HEK293 (cell line): ENCODE results near the gene HAO2.

Experiments used
- CTCF ChIA-PET: fragments of 350-600 bp; formaldehyde crosslinking; extraction: SDS; loops from one replicate; lab custom pipeline; 2021; ENCODE audit warnings: antibody characterized with exemption; lab: Yijun Ruan, JAX
- POLR2A ChIA-PET: fragments of 300-600 bp; formaldehyde crosslinking; extraction: SDS; loops from one replicate; lab custom pipeline; 2020; ENCODE audit warnings: antibody characterized with exemption, inconsistent platforms; lab: Yijun Ruan, JAX
- H3K27ac ChIP-seq: fragments of 200-500 bp; sonication (Bioruptor generic); 2 replicates; pipeline ENCODE4 v1.5.1; 2014; ENCODE audit warnings: low read depth, low read length, control low read depth, inconsistent platforms; ENCODE audit errors: extremely low read depth
- H3K36me3 ChIP-seq, 2 experiments: fragments of 200-500 bp in 1 of 2; sonication (Bioruptor generic) in 1 of 2; 1 replicate in 1 of 2; 2 replicates in 1 of 2; pipeline ENCODE4 v1.5.1; 2014 to 2017; ENCODE audit warnings: inconsistent platforms in 2 of 2, low read length in 2 of 2; ENCODE audit not compliant: control insufficient read depth in 2 of 2, insufficient read depth in 1 of 2
- H3K4me1 ChIP-seq: fragments of 200-500 bp; sonication (Bioruptor generic); 2 replicates; pipeline ENCODE4 v1.5.1; 2014; ENCODE audit warnings: mild to moderate bottlenecking, low read length, inconsistent platforms; ENCODE audit not compliant: control insufficient read depth, insufficient read depth
- H3K4me3 ChIP-seq: 2 replicates; pipeline ENCODE4 v1.5.1; 2011; ENCODE audit warnings: low read depth, mild to moderate bottlenecking, control low read depth, low read length, moderate library complexity
- H3K9me3 ChIP-seq: fragments of 200-500 bp; sonication (Bioruptor generic); 2 replicates; pipeline ENCODE4 v1.5.1; 2014; ENCODE audit warnings: low read depth, low read length, inconsistent platforms; ENCODE audit not compliant: control insufficient read depth, insufficient read depth
- BCL11A ChIP-seq: fragments of 450-650 bp; formaldehyde crosslinking; IDR thresholded peaks from 2 replicates; pipeline ENCODE4 v1.5.1; 2016; ENCODE audit warnings: low read depth, missing biosample characterization, missing genetic modification characterization
- GFI1B ChIP-seq: fragments of 450-650 bp; formaldehyde crosslinking; IDR thresholded peaks from 2 replicates; pipeline ENCODE4 v1.5.1; 2016; ENCODE audit warnings: missing biosample characterization, missing genetic modification characterization
- GLIS1 ChIP-seq: fragments of 450-650 bp; formaldehyde crosslinking; IDR thresholded peaks from 2 replicates; pipeline ENCODE4 v1.5.1; 2016; ENCODE audit warnings: missing biosample characterization, missing genetic modification characterization
- SALL2 ChIP-seq: fragments of 450-650 bp; formaldehyde crosslinking; IDR thresholded peaks from 2 replicates; pipeline ENCODE4 v1.5.0; 2017; ENCODE audit warnings: missing biosample characterization, mild to moderate bottlenecking, missing genetic modification characterization, borderline replicate concordance
- SP7 ChIP-seq: fragments of 450-650 bp; formaldehyde crosslinking; IDR thresholded peaks from 2 replicates; pipeline ENCODE4 v1.5.1; 2016; ENCODE audit warnings: missing biosample characterization, missing genetic modification characterization
- ZEB2 ChIP-seq: fragments of 450-650 bp; formaldehyde crosslinking; IDR thresholded peaks from 2 replicates; pipeline ENCODE4 v1.5.1; 2016; ENCODE audit warnings: missing biosample characterization, missing genetic modification characterization
- ZNF114 ChIP-seq: fragments of 450-650 bp; formaldehyde crosslinking; IDR thresholded peaks from 2 replicates; pipeline ENCODE4 v1.5.0; 2017; ENCODE audit warnings: missing biosample characterization, missing genetic modification characterization
- ZNF19 ChIP-seq: fragments of 450-650 bp; formaldehyde crosslinking; IDR thresholded peaks from 2 replicates; pipeline ENCODE4; 2016; ENCODE audit warnings: missing biosample characterization, missing genetic modification characterization, low read depth
- ZNF2 ChIP-seq: fragments of 450-650 bp; formaldehyde crosslinking; IDR thresholded peaks from 2 replicates; pipeline ENCODE4 v1.5.1; 2016; ENCODE audit warnings: missing biosample characterization, missing genetic modification characterization
- ZNF341 ChIP-seq: fragments of 450-650 bp; formaldehyde crosslinking; IDR thresholded peaks from 2 replicates; pipeline ENCODE4; 2016; ENCODE audit warnings: low read depth, missing biosample characterization, missing genetic modification characterization
- ZNF350 ChIP-seq: fragments of 450-650 bp; formaldehyde crosslinking; IDR thresholded peaks from 2 replicates; pipeline ENCODE4 v1.5.0; 2017; ENCODE audit warnings: missing biosample characterization, mild to moderate bottlenecking, missing genetic modification characterization
- ZNF391 ChIP-seq: fragments of 450-650 bp; formaldehyde crosslinking; IDR thresholded peaks from 2 replicates; pipeline ENCODE4 v1.5.1; 2016; ENCODE audit warnings: low read depth, missing biosample characterization, missing genetic modification characterization, borderline replicate concordance
- ZNF555 ChIP-seq: fragments of 450-650 bp; formaldehyde crosslinking; conservative IDR thresholded peaks from 2 replicates; pipeline ENCODE4 v1.5.1; 2017; ENCODE audit warnings: missing biosample characterization, mild to moderate bottlenecking, missing genetic modification characterization, inconsistent platforms
- ZNF560 ChIP-seq: fragments of 450-650 bp; formaldehyde crosslinking; IDR thresholded peaks from 2 replicates; pipeline ENCODE4 v1.5.1; 2017; ENCODE audit warnings: missing biosample characterization, missing genetic modification characterization, borderline replicate concordance
- ZNF561 ChIP-seq: fragments of 450-650 bp; IDR thresholded peaks from 2 replicates; pipeline ENCODE4 v1.5.1; 2018; ENCODE audit warnings: missing biosample characterization, missing genetic modification characterization, borderline replicate concordance
- ZNF629 ChIP-seq: fragments of 450-650 bp; formaldehyde crosslinking; IDR thresholded peaks from 2 replicates; pipeline ENCODE4 v1.5.1; 2017; ENCODE audit warnings: missing biosample characterization, missing genetic modification characterization
- ZNF776 ChIP-seq: fragments of 450-650 bp; formaldehyde crosslinking; IDR thresholded peaks from 2 replicates; pipeline ENCODE4 v1.5.0; 2017; ENCODE audit warnings: missing biosample characterization, missing genetic modification characterization, borderline replicate concordance
- TF ChIP-seq, protein P1 (sequence below): fragments of 450-650 bp; formaldehyde crosslinking; IDR thresholded peaks from 2 replicates; pipeline ENCODE4 v1.5.1; 2016; ENCODE audit warnings: missing biosample characterization, missing genetic modification characterization
- TF ChIP-seq, protein P2 (sequence below): sonication (generic); formaldehyde crosslinking; IDR thresholded peaks from 2 replicates; pipeline ENCODE4 v1.8.1; 2022; ENCODE audit warnings: mild to moderate bottlenecking, moderate library complexity, missing genetic modification reagents

Gene HAO2

DNA sequence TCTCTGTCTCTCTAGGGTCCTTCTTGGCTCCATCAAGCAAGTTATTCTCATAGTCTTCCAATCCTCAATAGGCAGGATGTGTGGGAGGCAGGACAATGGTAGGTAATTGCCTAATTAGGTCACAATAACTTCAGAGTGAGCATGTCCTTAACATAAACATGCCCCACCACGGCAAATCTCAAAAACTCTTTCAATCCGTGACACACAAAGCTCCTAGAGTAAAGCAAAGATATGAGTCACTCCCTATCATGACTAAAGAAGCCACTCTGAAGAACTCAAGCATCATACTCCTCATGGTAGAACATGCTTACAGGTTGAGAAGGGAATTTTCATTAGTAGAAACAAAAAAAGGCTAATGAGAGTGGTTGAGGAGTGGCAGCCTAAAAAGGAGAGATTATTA, 4.9 kb downstream of the HAO2 start (continued):
- TF ChIP-seq GLIS1 (tag by site-specific recombination) (peak; percentile 42; the same call in 1 of the 2 replicates), ZNF560 (tag by site-specific recombination) (no peak), ZNF391 (tag by site-specific recombination) (no peak), SALL2 (no peak), ZNF341 (tag by site-specific recombination) (no peak), GFI1B (tag by site-specific recombination) (peak; percentile 86), SP7 (tag by site-specific recombination) (peak; percentile 24; the same call in 1 of the 2 replicates), BCL11A (tag by site-specific recombination) (no peak), ZNF114 (tag by site-specific recombination) (no peak)
- TF ChIP-seq, protein P1, sequence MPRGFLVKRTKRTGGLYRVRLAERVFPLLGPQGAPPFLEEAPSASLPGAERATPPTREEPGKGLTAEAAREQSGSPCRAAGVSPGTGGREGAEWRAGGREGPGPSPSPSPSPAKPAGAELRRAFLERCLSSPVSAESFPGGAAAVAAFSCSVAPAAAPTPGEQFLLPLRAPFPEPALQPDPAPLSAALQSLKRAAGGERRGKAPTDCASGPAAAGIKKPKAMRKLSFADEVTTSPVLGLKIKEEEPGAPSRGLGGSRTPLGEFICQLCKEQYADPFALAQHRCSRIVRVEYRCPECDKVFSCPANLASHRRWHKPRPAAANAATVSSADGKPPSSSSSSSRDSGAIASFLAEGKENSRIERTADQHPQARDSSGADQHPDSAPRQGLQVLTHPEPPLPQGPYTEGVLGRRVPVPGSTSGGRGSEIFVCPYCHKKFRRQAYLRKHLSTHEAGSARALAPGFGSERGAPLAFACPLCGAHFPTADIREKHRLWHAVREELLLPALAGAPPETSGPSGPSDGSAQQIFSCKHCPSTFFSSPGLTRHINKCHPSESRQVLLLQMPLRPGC (tag by site-specific recombination): no peak

- POLR2A ChIA-PET: no interaction called here
- Histone ChIP-seq H3K4me3 (no peak overlapping the region), H3K4me1 (peaks cover 8% of the 10 kb centered on the region), H3K36me3 (no peaks in the 10 kb centered on the region), H3K27ac (no peak overlapping the region), H3K9me3 (no peaks in the 10 kb centered on the region)
- CTCF ChIA-PET: interaction anchor here (0.6 to 1.6 kb wide), 4 partner anchors 95 to 301 kb away, joined by 3 to 7 read pairs (median 4); no protein-coding TSS in a partner anchor
- TF ChIP-seq ZNF19: no peak
- TF ChIP-seq ZNF2 (tag by site-specific recombination): no peak
- TF ChIP-seq ZNF561 (tag by site-specific recombination): no peak
- no peak for TF ChIP-seq GFI1B (tag by site-specific recombination)
- no peak for TF ChIP-seq ZNF350 (tag by site-specific recombination)
- TF ChIP-seq ZNF776: no peak
- peak; percentile 74 for TF ChIP-seq SP7 (tag by site-specific recombination)
Observed at GRCh38 chr1:119374208-119374874, 5.8 kb downstream of the HAO2 start.

- H3K36me3 ChIP-seq: no peaks in the 10 kb centered on the region
- ChIA-PET POLR2A (no interaction called here), CTCF (interaction anchor here (0.9 to 1.0 kb wide), 2 partner anchors 90 to 300 kb away, joined by 4 read pairs; no protein-coding TSS in a partner anchor)
- H3K4me1 ChIP-seq: peaks cover 8% of the 10 kb centered on the region
- H3K9me3 ChIP-seq: no peaks in the 10 kb centered on the region
- no peak overlapping the region for H3K27ac ChIP-seq
- no peak overlapping the region for H3K4me3 ChIP-seq
- no peak for TF ChIP-seq ZNF629 (tag by site-specific recombination)
- TF ChIP-seq, protein P2, sequence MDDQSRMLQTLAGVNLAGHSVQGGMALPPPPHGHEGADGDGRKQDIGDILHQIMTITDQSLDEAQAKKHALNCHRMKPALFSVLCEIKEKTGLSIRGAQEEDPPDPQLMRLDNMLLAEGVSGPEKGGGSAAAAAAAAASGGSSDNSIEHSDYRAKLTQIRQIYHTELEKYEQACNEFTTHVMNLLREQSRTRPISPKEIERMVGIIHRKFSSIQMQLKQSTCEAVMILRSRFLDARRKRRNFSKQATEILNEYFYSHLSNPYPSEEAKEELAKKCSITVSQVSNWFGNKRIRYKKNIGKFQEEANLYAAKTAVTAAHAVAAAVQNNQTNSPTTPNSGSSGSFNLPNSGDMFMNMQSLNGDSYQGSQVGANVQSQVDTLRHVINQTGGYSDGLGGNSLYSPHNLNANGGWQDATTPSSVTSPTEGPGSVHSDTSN: no peak
- TF ChIP-seq ZEB2 (tag by site-specific recombination): no peak
- no peak for TF ChIP-seq ZNF555 (tag by site-specific recombination)
Observed at GRCh38 chr1:119375366-119375765, 6.8 kb downstream of the HAO2 start.
